HepG2 (cell line): ENCODE measurements around the gene ALDH16A1. TPM values are rescaled to one million over a fixed set of nuclear protein-coding genes. Genes with fewer than 3 reads are reported as not detected.

Source experiments
- ARID4A ChIP-seq: sonication (generic); formaldehyde crosslinking; IDR thresholded peaks from 2 replicates; pipeline ENCODE4 v1.5.0; 2020; ENCODE audit warnings: mild to moderate bottlenecking, missing genetic modification reagents, borderline replicate concordance
- BRF2 ChIP-seq: sonication (generic); formaldehyde crosslinking; IDR thresholded peaks from 2 replicates; pipeline ENCODE4 v1.8.1; 2022; ENCODE audit warnings: mild to moderate bottlenecking, missing genetic modification reagents
- CEBPZ ChIP-seq: IDR thresholded peaks from 2 replicates; pipeline ENCODE4 v1.6.1; 2012; ENCODE audit warnings: low read length, improper control_type of control experiment
- HMGXB4 ChIP-seq, 2 experiments: sonication (generic) in 1 of 2; formaldehyde crosslinking in 1 of 2; IDR thresholded peaks; 2 replicates each; pipeline versions ENCODE4 v1.4.0 to v1.6.1; 2018 to 2020; ENCODE audit warnings: missing genetic modification reagents in 2 of 2, borderline replicate concordance in 1 of 2, low read depth in 1 of 2, mild to moderate bottlenecking in 1 of 2, missing biosample characterization in 1 of 2
- IRX3 ChIP-seq: sonication (generic); formaldehyde crosslinking; IDR thresholded peaks from 2 replicates; pipeline ENCODE4 v1.8.1; 2023; ENCODE audit warnings: mild to moderate bottlenecking, low read depth, missing genetic modification reagents, borderline replicate concordance
- KLF13 ChIP-seq: sonication (generic); formaldehyde crosslinking; IDR thresholded peaks from 2 replicates; pipeline ENCODE4 v1.4.0; 2020; ENCODE audit warnings: mild to moderate bottlenecking, missing genetic modification reagents
- MXD1 ChIP-seq: sonication (generic); formaldehyde crosslinking; IDR thresholded peaks from 2 replicates; pipeline ENCODE4 v1.4.0; 2020; ENCODE audit warnings: mild to moderate bottlenecking, missing genetic modification reagents
- RELA ChIP-seq: sonication (generic); formaldehyde crosslinking; IDR thresholded peaks from 2 replicates; pipeline ENCODE4 v1.4.0; 2020; ENCODE audit warnings: missing genetic modification reagents
- SOX13 ChIP-seq, 3 experiments: fragments of 450-650 bp in 1 of 3; sonication (generic) in 1 of 3; formaldehyde crosslinking in 1 of 3; IDR thresholded peaks in 2 of 3; conservative IDR thresholded peaks in 1 of 3; 2 replicates each; pipeline versions ENCODE4 v1.5.0 to v1.6.1; 2016 to 2020; ENCODE audit warnings: antibody characterized with exemption in 1 of 3, mild to moderate bottlenecking in 1 of 3, missing compliant biosample characterization in 1 of 3, missing genetic modification reagents in 1 of 3, moderate library complexity in 1 of 3
- TFDP2 ChIP-seq: sonication (generic); formaldehyde crosslinking; IDR thresholded peaks from 2 replicates; pipeline ENCODE4 v1.4.0; 2020; ENCODE audit warnings: missing genetic modification reagents
- ZNF205 ChIP-seq: IDR thresholded peaks from 2 replicates; pipeline ENCODE4 v1.6.1; 2018; ENCODE audit warnings: missing biosample characterization, missing genetic modification reagents
- ZNF619 ChIP-seq: sonication (generic); formaldehyde crosslinking; IDR thresholded peaks from 2 replicates; pipeline ENCODE4 v1.4.0; 2020; ENCODE audit warnings: mild to moderate bottlenecking, missing genetic modification reagents
- ZNF713 ChIP-seq: sonication (generic); formaldehyde crosslinking; IDR thresholded peaks from 2 replicates; pipeline ENCODE4 v1.4.0; 2020; ENCODE audit warnings: mild to moderate bottlenecking, missing genetic modification reagents
- ZNF850 ChIP-seq: sonication (generic); formaldehyde crosslinking; conservative IDR thresholded peaks from 2 replicates; pipeline ENCODE4 v1.9.0; 2021; ENCODE audit warnings: mild to moderate bottlenecking, missing genetic modification reagents
- polyA plus RNA-seq, 8 experiments: library from polyadenylated mRNA; depleted of rRNA in 3 of 8; stranded (reverse) in 7 of 8; unstranded in 1 of 8; fragments of >200 nt; fragmentation: Illumina TruSeq in 4 of 8; extraction: Trizol in 4 of 8; gene quantifications; 2 replicates each; pipeline versions ENCODE4 v1.2.1 to v1.2.3, GENCODE V29; 2011 to 2016; ENCODE audit warnings: low read depth in 4 of 8, missing spikeins in 1 of 8, mixed read lengths in 1 of 8; ENCODE audit not compliant: insufficient read depth in 1 of 8
- total RNA-seq, 5 experiments: library from RNA; depleted of rRNA; stranded (reverse); fragments of >200 nt; fragmentation: Illumina TruSeq; extraction: Trizol; gene quantifications; 2 replicates each; pipeline ENCODE4 v1.2.3, GENCODE V29; 2016; ENCODE audit warnings: low read depth in 1 of 5

The ALDH16A1 gene
- total and polyA plus RNA-seq, 2 of the 13 experiments (the other 11 are each of a cell fraction or from before 2014, with no cell fraction given), result 8.4 to 34.9 TPM

- TF ChIP-seq TFDP2 (CRISPR knock-in tag) (peak; percentile 47; the same call in 1 of the 2 replicates), ZNF713 (CRISPR knock-in tag) (peak; percentile 48; the same call in 1 of the 2 replicates), KLF13 (no peak), SOX13 (IDR thresholded peaks at IDR 0.05) (no peak), SOX13 (CRISPR knock-in tag; conservative IDR thresholded peaks at IDR 0.05 in 1 of 2, IDR thresholded peaks at IDR 0.05 in 1 of 2) (no peak; a peak in 1 of 4 replicates), ZNF205 (CRISPR knock-in tag) (no peak), IRX3 (CRISPR knock-in tag) (no peak), ZNF619 (CRISPR knock-in tag) (no peak), ARID4A (CRISPR knock-in tag) (peak; percentile 80; the same call in 1 of the 2 replicates), BRF2 (CRISPR knock-in tag) (no peak), MXD1 (peak; percentile 50; the same call in 1 of the 2 replicates), HMGXB4 (CRISPR knock-in tag; IDR thresholded peaks at IDR 0.05; ENCODE audit: borderline replicate concordance in 1 of 2, low read depth in 1 of 2) (peak; percentile 86 to 99), ZNF850 (CRISPR knock-in tag) (0 out of 2 replicates have a peak, but pooled peaks have one; percentile 35), RELA (CRISPR knock-in tag) (0 out of 2 replicates have a peak, but pooled peaks have one; percentile 21), CEBPZ (no peak)
Measured at GRCh38 chr19:49443366-49444099, 9.5 kb upstream of the ALDH16A1 start (continued).
